ENCODE data around the gene MB21D2. TPM values are rescaled to one million over a fixed set of nuclear protein-coding genes. Genes with fewer than 3 reads are reported as not detected.

The MB21D2 gene
- total and polyA plus RNA-seq, 4 donors, result 3.3 to 5.3 (median 4.2) TPM

DNA sequence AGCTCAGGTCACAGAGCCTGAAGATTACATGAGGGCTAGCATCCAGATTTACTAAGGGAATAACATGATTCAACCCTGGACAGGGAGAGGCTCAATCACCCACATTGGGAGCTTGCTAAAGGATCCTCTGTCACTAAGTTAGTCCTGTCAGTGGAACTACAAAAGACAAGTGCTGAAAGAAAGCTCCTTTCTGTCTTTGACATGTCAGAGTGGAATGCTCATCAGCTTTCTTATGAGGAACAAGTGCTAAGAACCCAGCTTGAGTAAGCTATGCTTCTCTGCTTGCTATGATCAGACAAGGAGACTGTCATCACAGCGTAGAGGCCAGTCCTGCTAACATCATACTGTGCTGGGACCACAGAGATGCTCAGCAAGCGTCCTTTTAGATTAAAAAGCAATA lies 74.5 kb downstream of the MB21D2 start:
- no peak overlapping the region for H3K4me3 ChIP-seq (ENCODE audit: low read length in 2 of 2)
- no peaks in the 10 kb centered on the region for H3K27me3 ChIP-seq (ENCODE audit: control insufficient read depth in 1 of 2, insufficient read depth in 2 of 2, low read length in 1 of 2)
- H3K27ac ChIP-seq (ENCODE audit: low read depth in 1 of 2, low read length in 2 of 2), result no peak overlapping the region
- no peaks in the 10 kb centered on the region for H3K36me3 ChIP-seq (ENCODE audit: control insufficient read depth in 1 of 2, insufficient read depth in 2 of 2, low read length in 1 of 2)
- intact Hi-C loops (cut with DNase I), result no loop called here
- H3K9me3 ChIP-seq (ENCODE audit: control insufficient read depth, low read length), result peaks cover 1% of the 10 kb centered on the region
- no peak for DNase-seq
- WGBS, 2 donors, result 94 to 100% methylated on average over 2 of the region's 2 CpGs
- no peaks in the 10 kb centered on the region for H3K4me1 ChIP-seq (ENCODE audit: control insufficient read depth in 1 of 2, insufficient read depth in 2 of 2, low read length in 2 of 2)
- ATAC-seq (ENCODE audit: low FRiP score), result no peak

DNA sequence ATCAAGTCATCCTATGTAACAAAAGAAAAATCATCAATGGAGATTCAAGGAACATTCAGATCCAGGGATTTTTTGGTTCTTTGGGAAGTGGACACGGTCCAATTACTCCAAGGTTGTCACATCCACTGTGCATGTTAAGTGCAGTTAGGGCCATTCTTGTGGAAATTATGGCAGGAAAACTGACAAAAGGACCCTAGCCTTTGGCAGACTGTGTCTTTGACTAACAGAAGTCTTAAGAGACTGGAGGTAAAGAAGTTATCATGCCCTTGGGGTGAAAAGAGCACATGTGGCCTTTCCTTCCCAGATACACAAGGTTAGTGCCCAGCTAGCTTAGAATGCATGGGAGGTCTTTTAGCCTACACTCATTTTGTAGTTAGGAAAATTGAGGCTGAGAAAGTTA lies 74.9 kb downstream of the MB21D2 start:
- DNase-seq, result no peak
- H3K36me3 ChIP-seq (ENCODE audit: control insufficient read depth in 1 of 2, insufficient read depth in 2 of 2, low read length in 1 of 2), result no peaks in the 10 kb centered on the region
- 97 to 100% methylated on average over 1 of the region's 1 CpG for WGBS, 2 donors
- no peak overlapping the region for H3K4me3 ChIP-seq (ENCODE audit: low read length in 2 of 2)
- intact Hi-C loops (cut with DNase I), result no loop called here
- no peaks in the 10 kb centered on the region for H3K4me1 ChIP-seq (ENCODE audit: control insufficient read depth in 1 of 2, insufficient read depth in 2 of 2, low read length in 2 of 2)
- H3K27ac ChIP-seq (ENCODE audit: low read depth in 1 of 2, low read length in 2 of 2), result no peak overlapping the region
- peaks cover 1% of the 10 kb centered on the region for H3K9me3 ChIP-seq (ENCODE audit: control insufficient read depth, low read length)
- no peak for ATAC-seq (ENCODE audit: low FRiP score)
- H3K27me3 ChIP-seq (ENCODE audit: control insufficient read depth in 1 of 2, insufficient read depth in 2 of 2, low read length in 1 of 2), result no peaks in the 10 kb centered on the region

DNA sequence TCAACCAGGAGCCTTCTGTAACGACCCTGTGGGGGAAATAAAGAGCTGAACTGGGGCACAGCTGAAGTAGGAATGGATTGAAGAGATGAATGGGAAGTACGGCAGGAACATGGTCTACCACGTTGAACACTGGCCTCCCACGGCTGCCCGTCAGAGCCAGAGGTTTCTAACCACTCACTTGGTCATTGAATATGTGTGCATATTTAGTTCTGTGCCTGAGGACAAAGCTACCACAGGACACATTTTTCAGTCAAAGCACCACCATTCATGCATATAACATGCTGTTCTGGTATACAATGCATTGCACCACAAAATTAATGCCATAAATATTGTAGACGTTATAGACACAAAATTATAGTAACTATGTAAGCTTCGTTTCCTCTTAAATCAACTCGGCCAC lies 75.5 kb downstream of the MB21D2 start:
- Histone ChIP-seq H3K9me3 (ENCODE audit: control insufficient read depth, low read length) (peaks cover 1% of the 10 kb centered on the region), H3K27ac (ENCODE audit: low read depth in 1 of 2, low read length in 2 of 2) (no peak overlapping the region), H3K4me1 (ENCODE audit: control insufficient read depth in 1 of 2, insufficient read depth in 2 of 2, low read length in 2 of 2) (no peaks in the 10 kb centered on the region), H3K36me3 (ENCODE audit: control insufficient read depth in 1 of 2, insufficient read depth in 2 of 2, low read length in 1 of 2) (no peaks in the 10 kb centered on the region), H3K27me3 (ENCODE audit: control insufficient read depth in 1 of 2, insufficient read depth in 2 of 2, low read length in 1 of 2) (no peaks in the 10 kb centered on the region), H3K4me3 (ENCODE audit: low read length in 2 of 2) (no peak overlapping the region)
- intact Hi-C loops (cut with DNase I), result no loop called here
- DNase-seq, result no peak
- 87 to 94% methylated on average over 8 of the region's 8 CpGs for whole genome bisulfite sequencing, 2 donors
- no peak for ATAC-seq (ENCODE audit: low FRiP score)

DNA sequence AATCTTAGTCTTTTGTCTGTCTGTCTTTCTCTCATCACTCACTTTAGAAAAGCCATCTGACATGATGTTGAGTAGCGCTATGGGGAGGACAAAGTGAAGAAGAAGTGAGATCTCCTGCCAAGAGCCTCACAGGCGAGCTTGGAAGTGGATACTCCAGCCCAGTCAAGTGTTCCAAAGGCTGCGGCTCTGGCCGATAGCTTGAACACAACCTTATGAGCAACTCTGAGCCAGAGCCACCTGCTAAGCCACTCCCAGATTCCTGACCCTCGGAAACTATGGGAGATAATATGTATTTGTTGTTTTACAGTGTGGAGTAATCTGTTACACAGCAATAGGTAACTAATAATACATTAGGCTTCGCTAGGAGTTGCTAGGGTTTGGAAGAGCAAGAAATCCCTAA lies 76.2 kb downstream of the MB21D2 start:
- no peak overlapping the region for H3K4me3 ChIP-seq (ENCODE audit: low read length in 2 of 2)
- peaks cover 0 to 2% of the 10 kb centered on the region in 2 donors for H3K4me1 ChIP-seq (ENCODE audit: control insufficient read depth in 1 of 2, insufficient read depth in 2 of 2, low read length in 2 of 2)
- H3K27ac ChIP-seq (ENCODE audit: low read depth in 1 of 2, low read length in 2 of 2), result no peak overlapping the region
- peaks cover 1% of the 10 kb centered on the region for H3K9me3 ChIP-seq (ENCODE audit: control insufficient read depth, low read length)
- ATAC-seq (ENCODE audit: low FRiP score) (no peak), DNase-seq (no peak)
- 90 to 95% methylated on average over 6 of the region's 6 CpGs for WGBS, 2 donors
- H3K36me3 ChIP-seq (ENCODE audit: control insufficient read depth in 1 of 2, insufficient read depth in 2 of 2, low read length in 1 of 2), result no peaks in the 10 kb centered on the region
- intact Hi-C loops (cut with DNase I), result no loop called here
- H3K27me3 ChIP-seq (ENCODE audit: control insufficient read depth in 1 of 2, insufficient read depth in 2 of 2, low read length in 1 of 2), result no peaks in the 10 kb centered on the region

DNA sequence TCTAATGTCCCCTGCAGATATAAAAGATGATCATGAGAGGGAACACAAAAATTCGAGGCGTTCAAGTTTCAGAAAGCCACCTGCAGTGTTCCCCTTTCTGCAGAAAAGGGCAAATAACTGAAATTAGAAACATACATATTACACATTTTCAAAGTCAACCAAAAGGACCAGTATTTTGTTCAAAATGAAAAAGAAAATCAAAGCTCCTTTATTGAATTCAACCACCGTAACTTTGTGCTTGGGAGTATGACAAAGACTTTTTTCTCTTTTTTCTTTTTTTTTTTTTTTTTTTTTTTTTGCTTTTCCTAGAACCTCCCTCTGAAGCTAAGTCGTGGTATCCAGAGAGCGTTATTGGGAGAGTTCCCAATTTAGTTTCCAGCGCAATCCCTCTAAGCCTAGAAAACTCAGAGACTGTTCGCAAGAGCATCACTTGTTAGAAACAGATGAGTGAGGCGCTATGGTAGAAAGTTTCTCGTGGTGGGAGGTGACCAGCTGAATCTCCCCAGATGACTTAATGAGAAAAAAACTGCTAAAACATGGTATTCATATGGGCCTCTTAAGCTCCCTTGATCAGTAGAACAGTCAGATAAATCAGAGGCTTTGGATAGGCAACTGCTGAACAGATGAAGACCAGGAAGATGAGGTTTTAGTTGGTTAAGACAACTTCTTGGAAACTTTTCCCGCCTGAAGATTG lies 77.4 kb downstream of the MB21D2 start:
- H3K27ac ChIP-seq (ENCODE audit: low read depth in 1 of 2, low read length in 2 of 2), result no peak overlapping the region
- no peak overlapping the region for H3K4me3 ChIP-seq (ENCODE audit: low read length in 2 of 2)
- peaks cover under 1% of the 10 kb centered on the region for H3K9me3 ChIP-seq (ENCODE audit: control insufficient read depth, low read length)
- WGBS, 2 donors, result 94 to 95% methylated on average over 10 of the region's 10 CpGs
- ATAC-seq (ENCODE audit: low FRiP score), result no peak
- no peaks in the 10 kb centered on the region for H3K27me3 ChIP-seq (ENCODE audit: control insufficient read depth in 1 of 2, insufficient read depth in 2 of 2, low read length in 1 of 2)
- no peaks in the 10 kb centered on the region for H3K36me3 ChIP-seq (ENCODE audit: control insufficient read depth in 1 of 2, insufficient read depth in 2 of 2, low read length in 1 of 2)
- no peak for DNase-seq
- intact Hi-C loops (cut with DNase I), result no loop called here
- H3K4me1 ChIP-seq (ENCODE audit: control insufficient read depth in 1 of 2, insufficient read depth in 2 of 2, low read length in 2 of 2), result peaks cover 0 to 3% of the 10 kb centered on the region in 2 donors

DNA sequence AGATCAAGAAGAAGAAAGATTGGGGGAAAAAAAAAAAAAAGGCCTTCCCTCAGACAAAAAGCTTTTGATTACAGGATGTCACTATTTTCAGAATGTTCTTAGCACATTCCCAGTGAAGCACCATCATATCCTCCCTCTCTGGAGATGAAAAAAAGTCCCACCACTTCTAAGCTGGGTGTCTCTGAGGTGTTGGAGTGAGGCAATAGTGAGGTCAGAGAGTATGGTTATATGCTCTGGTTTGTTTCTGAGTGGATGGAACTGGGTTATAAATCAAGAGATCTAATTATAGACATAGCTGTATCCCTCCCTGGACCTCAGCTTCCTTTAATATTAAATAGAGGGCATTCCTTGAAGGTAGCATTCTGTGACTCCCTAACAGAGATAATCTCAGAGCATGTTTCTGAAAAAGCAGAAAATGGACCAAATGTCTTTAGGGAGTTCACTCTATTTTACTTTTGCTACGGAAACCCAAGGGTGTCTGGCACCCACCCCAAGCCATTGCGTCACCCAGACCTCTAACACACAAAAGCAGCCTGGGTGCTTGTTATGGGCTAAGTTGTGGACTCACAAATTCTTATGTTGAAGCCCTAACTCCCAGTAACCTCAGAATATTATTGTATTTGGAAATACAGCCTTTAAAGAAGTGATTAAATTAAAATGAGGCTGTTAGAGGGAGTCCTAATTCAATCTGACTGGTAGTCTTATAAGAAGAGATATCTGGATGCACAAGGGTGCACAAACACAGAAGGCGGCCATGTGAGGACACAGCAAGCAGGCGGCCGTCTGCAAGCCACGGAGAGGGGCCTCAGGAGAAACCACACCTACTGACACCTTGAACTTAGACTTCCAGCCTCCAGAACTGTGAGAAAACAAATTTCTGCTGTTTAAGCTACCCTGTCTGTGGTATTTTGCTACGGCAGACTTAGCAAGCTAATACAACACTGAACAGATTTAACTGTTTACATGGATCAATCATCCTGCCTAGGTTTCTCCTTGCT lies 81.5 kb downstream of the MB21D2 start:
- Histone ChIP-seq H3K27ac (ENCODE audit: low read depth in 1 of 2, low read length in 2 of 2) (no peak overlapping the region), H3K4me3 (ENCODE audit: low read length in 2 of 2) (no peak overlapping the region), H3K9me3 (ENCODE audit: control insufficient read depth, low read length) (no peaks in the 10 kb centered on the region), H3K4me1 (ENCODE audit: control insufficient read depth in 1 of 2, insufficient read depth in 2 of 2, low read length in 2 of 2) (peaks cover 3 to 8% of the 10 kb centered on the region in 2 donors), H3K27me3 (ENCODE audit: control insufficient read depth in 1 of 2, insufficient read depth in 2 of 2, low read length in 1 of 2) (no peaks in the 10 kb centered on the region), H3K36me3 (ENCODE audit: control insufficient read depth in 1 of 2, insufficient read depth in 2 of 2, low read length in 1 of 2) (no peaks in the 10 kb centered on the region)
- intact Hi-C loops (cut with DNase I), result loop anchor here in 1 of 2 donors (5.0 kb wide), 1 partner anchor 81 kb away; the partner anchor contains the start of gene MB21D2
- ATAC-seq (ENCODE audit: low FRiP score), result no peak
- 29 to 45% methylated on average over 7 of the region's 7 CpGs for WGBS, 2 donors
- DNase-seq, result no peak

DNA sequence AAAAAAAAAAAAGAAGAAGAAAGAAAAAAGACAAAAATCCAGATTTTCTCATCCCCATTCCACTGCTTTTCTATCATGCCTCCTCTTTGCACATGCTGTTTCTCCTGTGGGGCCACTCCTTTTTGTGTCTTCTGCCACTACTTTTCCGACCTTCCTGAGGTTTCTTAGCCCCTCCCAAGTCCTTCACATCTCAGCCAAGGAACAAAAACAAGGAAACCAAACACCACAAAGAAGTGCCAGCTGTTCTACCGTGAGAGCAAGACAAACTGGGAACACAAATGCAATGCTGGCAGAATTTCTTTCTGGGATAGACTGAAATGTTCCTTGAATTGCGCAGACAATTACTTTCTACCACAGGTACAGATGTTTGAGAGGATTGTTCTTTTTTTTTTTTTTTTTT lies 83.2 kb downstream of the MB21D2 start:
- H3K27ac ChIP-seq (ENCODE audit: low read depth in 1 of 2, low read length in 2 of 2), result no peak overlapping the region
- no peak for DNase-seq
- no peaks in the 10 kb centered on the region for H3K9me3 ChIP-seq (ENCODE audit: control insufficient read depth, low read length)
- H3K36me3 ChIP-seq (ENCODE audit: control insufficient read depth in 1 of 2, insufficient read depth in 2 of 2, low read length in 1 of 2), result no peaks in the 10 kb centered on the region
- no peaks in the 10 kb centered on the region for H3K27me3 ChIP-seq (ENCODE audit: control insufficient read depth in 1 of 2, insufficient read depth in 2 of 2, low read length in 1 of 2)
- peaks cover 8 to 10% of the 10 kb centered on the region in 2 donors for H3K4me1 ChIP-seq (ENCODE audit: control insufficient read depth in 1 of 2, insufficient read depth in 2 of 2, low read length in 2 of 2)
- ATAC-seq (ENCODE audit: low FRiP score), result no peak
- 20 to 22% methylated on average over 3 of the region's 3 CpGs for WGBS, 2 donors
- H3K4me3 ChIP-seq (ENCODE audit: low read length in 2 of 2), result no peak overlapping the region
- intact Hi-C loops (cut with DNase I), result no loop called here

DNA sequence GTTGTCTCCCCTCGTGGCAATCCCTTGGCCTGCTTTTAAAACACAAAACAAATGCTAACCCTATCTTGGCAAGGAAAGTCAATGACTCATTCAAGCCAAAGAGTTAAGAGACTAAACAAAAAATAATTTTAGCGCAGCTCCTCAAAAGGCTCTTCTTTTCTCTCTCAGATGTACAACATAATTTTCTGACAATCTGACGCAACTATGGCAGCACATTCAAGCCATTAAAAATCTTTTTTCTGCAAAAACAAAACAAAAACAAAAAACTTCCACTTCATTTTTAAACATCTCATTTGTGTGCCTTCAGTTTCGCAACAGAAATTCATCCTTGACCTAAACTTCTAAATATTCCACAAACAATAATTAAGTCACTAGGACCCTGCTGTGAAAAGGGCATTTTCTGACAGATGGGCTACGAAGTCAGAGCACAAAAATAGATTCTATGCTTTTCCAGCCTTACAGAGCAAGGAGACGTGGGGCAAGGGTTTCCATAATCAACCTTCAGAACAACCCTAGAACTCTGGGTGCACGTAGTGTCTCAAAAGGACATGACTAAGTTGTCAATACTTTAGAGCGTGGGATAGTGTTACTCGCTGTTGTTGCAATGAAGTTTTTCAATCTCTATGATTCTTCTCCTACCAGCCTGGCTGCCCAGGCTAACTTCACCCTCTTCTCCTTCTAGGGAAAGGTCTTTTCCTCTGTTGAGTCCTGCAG lies 84.3 kb downstream of the MB21D2 start:
- H3K27me3 ChIP-seq (ENCODE audit: control insufficient read depth in 1 of 2, insufficient read depth in 2 of 2, low read length in 1 of 2), result no peaks in the 10 kb centered on the region
- no peaks in the 10 kb centered on the region for H3K36me3 ChIP-seq (ENCODE audit: control insufficient read depth in 1 of 2, insufficient read depth in 2 of 2, low read length in 1 of 2)
- no peak overlapping the region for H3K4me3 ChIP-seq (ENCODE audit: low read length in 2 of 2)
- 7 to 9% methylated on average over 9 of the region's 9 CpGs for WGBS, 2 donors
- peak; percentile 58 for ATAC-seq (ENCODE audit: low FRiP score)
- H3K4me1 ChIP-seq (ENCODE audit: control insufficient read depth in 1 of 2, insufficient read depth in 2 of 2, low read length in 2 of 2), result peaks cover 8 to 10% of the 10 kb centered on the region in 2 donors
- DNase-seq, result no peak
- H3K9me3 ChIP-seq (ENCODE audit: control insufficient read depth, low read length), result no peaks in the 10 kb centered on the region
- intact Hi-C loops (cut with DNase I), result no loop called here
- H3K27ac ChIP-seq (ENCODE audit: low read depth in 1 of 2, low read length in 2 of 2), result no peak overlapping the region

Data from aorta (tissue), 5 donors.